ENCODE data around the gene KLHL35. TPM values are rescaled to one million over a fixed set of nuclear protein-coding genes. Genes with fewer than 3 reads are reported as not detected.
A peak's percentile ranks its signal among the peaks of the same experiment; 100 is the strongest.

KLHL35 gene
- total RNA-seq, 4 donors from 2014 or later: 0.27 to 0.32 TPM; not detected in 2

DNA sequence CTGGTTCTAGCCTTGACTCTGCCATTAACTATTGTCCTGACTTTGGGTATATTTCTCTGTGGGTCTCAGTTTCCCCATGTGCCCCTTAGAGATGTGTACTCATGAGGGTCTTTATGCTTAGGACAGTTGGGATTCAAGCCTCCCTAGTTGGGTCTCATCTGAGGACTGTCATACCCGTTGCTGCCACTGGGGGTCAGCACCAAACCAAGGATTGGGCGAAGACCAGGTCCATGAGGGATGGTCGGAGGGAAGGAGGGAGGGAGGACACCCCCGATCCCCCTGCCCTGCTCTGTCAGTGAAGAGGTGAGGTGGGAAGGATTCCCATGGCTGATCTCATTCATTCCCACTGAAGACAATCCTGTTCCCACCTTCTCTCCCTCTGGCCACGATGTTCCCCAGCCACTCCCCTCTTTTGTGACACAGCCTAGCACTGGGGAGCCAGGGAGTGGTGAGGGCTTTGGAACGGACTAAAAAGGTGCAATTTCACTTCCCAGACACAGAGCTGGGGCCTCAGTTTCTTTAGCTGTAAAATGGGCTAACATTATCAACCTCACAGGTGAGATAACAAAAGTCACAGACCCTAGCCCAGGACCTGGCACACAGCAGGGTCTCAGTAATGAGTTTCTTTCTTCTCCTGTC lies 12.4 kb upstream of the KLHL35 start:
- Histone ChIP-seq H3K27me3 (no peaks in the 10 kb centered on the region), H3K4me1 (no peaks in the 10 kb centered on the region), H3K4me3 (no peak overlapping the region), H3K36me3 (no peaks in the 10 kb centered on the region), H3K9me3 (no peaks in the 10 kb centered on the region), H3K27ac (no peak overlapping the region)
- 13% methylated on average over 6 of the region's 6 CpGs; no CpG with 5 or more reads in 1 of the 2 donors for WGBS, 2 donors (ENCODE audit: low coverage in 1 of 2)
- peak; percentile 77 for DNase-seq
- intact Hi-C loops (cut with DNase I; ENCODE audit: low total_unique reads) (no loop called here), in situ Hi-C loops (cut with MboI; ENCODE audit: low pct_ligation_motif_present in 1 of 4, low pct_unique_long_range_greater_than_20kb in 1 of 4, low sequenced_read_pairs in 3 of 4) (loop anchor here (5.0 to 25.0 kb wide), 3 partner anchors 87 to 92 kb away; partner anchors contain the start of gene GDPD5 (in 1 of the 4))
- peak; percentile 96 to 98 (median 96) for TF ChIP-seq CTCF (IDR thresholded peaks at IDR 0.05)
- TF ChIP-seq POLR2A (IDR thresholded peaks at IDR 0.05): no peak

DNA sequence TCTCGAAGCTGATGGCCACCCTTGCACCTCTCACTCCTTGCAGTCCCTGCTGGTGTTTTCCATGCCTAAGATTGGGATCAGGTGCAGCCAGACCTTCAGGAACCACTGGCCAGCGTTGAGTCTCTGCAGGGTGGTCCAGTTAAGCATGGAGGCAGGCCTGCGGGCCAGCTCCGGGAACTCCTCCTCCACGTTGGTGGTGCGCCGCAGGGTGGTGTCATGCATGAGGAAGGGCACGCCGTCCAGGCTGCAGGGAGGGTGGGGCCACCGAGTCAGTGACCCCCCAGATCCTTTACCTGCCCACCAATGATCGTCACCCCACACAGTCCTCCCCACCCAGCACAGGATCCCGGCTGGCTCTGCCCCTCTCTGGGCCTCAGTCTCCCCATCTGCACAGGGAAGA lies 10.0 kb upstream of the KLHL35 start:
- intact Hi-C loops (cut with DNase I; ENCODE audit: low total_unique reads): no loop called here
- 78% methylated on average over 10 of the region's 12 CpGs; no CpG with 5 or more reads in 1 of the 2 donors for WGBS, 2 donors (ENCODE audit: low coverage in 1 of 2)

GRCh38 chr11:75442161-75442885 lies 9.3 kb upstream of the KLHL35 start:
- 91% methylated on average over 15 of the region's 15 CpGs; no CpG with 5 or more reads in 1 of the 2 donors for WGBS, 2 donors (ENCODE audit: low coverage in 1 of 2)
- in situ Hi-C loops (cut with MboI; ENCODE audit: low pct_ligation_motif_present in 1 of 4, low pct_unique_long_range_greater_than_20kb in 1 of 4, low sequenced_read_pairs in 3 of 4): loop anchor here in 2 of 4 donors (10.0 to 25.0 kb wide), 2 partner anchors 92 to 95 kb away; partner anchors contain the start of gene GDPD5 (in 1 of the 2)
- intact Hi-C loops (cut with DNase I; ENCODE audit: low total_unique reads): no loop called here
- Histone ChIP-seq H3K36me3 (no peaks in the 10 kb centered on the region), H3K9me3 (no peaks in the 10 kb centered on the region), H3K4me1 (no peaks in the 10 kb centered on the region), H3K27me3 (no peaks in the 10 kb centered on the region), H3K4me3 (no peak overlapping the region), H3K27ac (no peak overlapping the region)
- DNase-seq: no peak
- TF ChIP-seq EP300 (IDR thresholded peaks at IDR 0.05; ENCODE audit: low read depth) (no peak), POLR2A (IDR thresholded peaks at IDR 0.05) (no peak), POLR2AphosphoS5 (IDR thresholded peaks at IDR 0.05) (no peak), CTCF (IDR thresholded peaks at IDR 0.05) (no peak)

More for the DNA sequence above, 10.0 kb upstream of the KLHL35 start:
- H3K27me3 ChIP-seq: no peaks in the 10 kb centered on the region
- in situ Hi-C loops (cut with MboI; ENCODE audit: low pct_ligation_motif_present in 1 of 4, low pct_unique_long_range_greater_than_20kb in 1 of 4, low sequenced_read_pairs in 3 of 4): loop anchor here in 2 of 4 donors (10.0 to 25.0 kb wide), 2 partner anchors 92 to 94 kb away; partner anchors contain the start of gene GDPD5 (in 1 of the 2)
- no peak overlapping the region for H3K4me3 ChIP-seq
- H3K4me1 ChIP-seq: no peaks in the 10 kb centered on the region
- H3K36me3 ChIP-seq: no peaks in the 10 kb centered on the region
- DNase-seq: no peak
- no peaks in the 10 kb centered on the region for H3K9me3 ChIP-seq
- no peak overlapping the region for H3K27ac ChIP-seq
- TF ChIP-seq POLR2AphosphoS5 (IDR thresholded peaks at IDR 0.05) (no peak), POLR2A (IDR thresholded peaks at IDR 0.05) (no peak), CTCF (IDR thresholded peaks at IDR 0.05) (no peak)

DNA sequence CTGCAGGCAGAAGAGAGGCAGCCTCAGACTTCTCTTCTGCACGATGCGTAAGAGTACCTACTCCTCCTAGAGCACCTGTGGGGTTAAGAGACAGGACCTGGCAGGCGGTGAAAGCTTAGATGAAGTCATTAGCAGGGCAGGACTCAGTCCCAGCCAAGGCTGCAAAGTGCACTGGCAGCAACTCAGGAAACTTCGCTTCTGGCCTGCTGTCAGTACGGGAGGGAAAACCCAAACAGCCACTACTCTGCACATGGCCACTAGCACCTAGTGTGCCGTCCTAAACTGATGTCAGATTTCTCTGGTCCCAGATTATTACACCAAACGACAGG lies 8.8 kb upstream of the KLHL35 start:
- no peak for TF ChIP-seq EP300 (IDR thresholded peaks at IDR 0.05; ENCODE audit: low read depth)
- no peak for TF ChIP-seq POLR2AphosphoS5 (IDR thresholded peaks at IDR 0.05)
- no peak for TF ChIP-seq CTCF (IDR thresholded peaks at IDR 0.05)
- TF ChIP-seq POLR2A (IDR thresholded peaks at IDR 0.05): no peak
- Histone ChIP-seq H3K27me3 (no peaks in the 10 kb centered on the region), H3K4me3 (no peak overlapping the region), H3K36me3 (no peaks in the 10 kb centered on the region), H3K27ac (no peak overlapping the region), H3K9me3 (no peaks in the 10 kb centered on the region), H3K4me1 (no peaks in the 10 kb centered on the region)
- in situ Hi-C loops (cut with MboI; ENCODE audit: low pct_ligation_motif_present in 1 of 4, low pct_unique_long_range_greater_than_20kb in 1 of 4, low sequenced_read_pairs in 3 of 4) (loop anchor here in 2 of 4 donors (10.0 to 25.0 kb wide), 2 partner anchors 93 to 96 kb away; partner anchors contain the start of gene GDPD5 (in 1 of the 2)), intact Hi-C loops (cut with DNase I; ENCODE audit: low total_unique reads) (no loop called here)
- WGBS, 2 donors (ENCODE audit: low coverage in 1 of 2): 82 to 100% methylated on average over 2 to 7 of the region's 7 CpGs
- DNase-seq: no peak
